Naive B cell (primary cell): Measurements from ENCODE around the gene GPN1. TPM values are rescaled to one million over a fixed set of nuclear protein-coding genes. Genes with fewer than 3 reads are reported as not detected.
"Not testable (repeated sequence)": the region's sequence is repeated elsewhere in the genome, so short reads cannot be mapped to it uniquely, and the experiment has no call there.

Experiments
- ATAC-seq, 2 donors: fragments of 150-1000 bp; cut with Tn5 transposase; 2 replicates each; pipeline ENCODE4 v1.10.0; 2021; ENCODE audit warnings: low read depth in 2 of 2, mild to moderate bottlenecking in 2 of 2, moderate library complexity in 2 of 2
- DNase-seq: peaks from one replicate; pipeline ENCODE4 v3.0.0; 2022
- H3K27ac Mint-ChIP-seq, 6 donors: one replicate each; pipeline ENCODE4 v1.8.0; 2020 to 2022; ENCODE audit warnings: mild to moderate bottlenecking in 6 of 6, mixed read lengths in 6 of 6, moderate library complexity in 5 of 6, inconsistent platforms in 2 of 6
- H3K27me3 Mint-ChIP-seq, 3 donors: one replicate each; pipeline ENCODE4 v1.8.0; 2021 to 2022; ENCODE audit warnings: mixed read lengths in 3 of 3, mild to moderate bottlenecking in 1 of 3
- H3K36me3 Mint-ChIP-seq, 2 donors: one replicate each; pipeline ENCODE4 v1.8.0; 2020 to 2022; ENCODE audit warnings: mixed read lengths in 2 of 2, inconsistent platforms in 1 of 2, mild to moderate bottlenecking in 1 of 2
- H3K4me1 Mint-ChIP-seq, 3 donors: one replicate each; pipeline ENCODE4 v1.8.0; 2020 to 2022; ENCODE audit warnings: mixed read lengths in 3 of 3, inconsistent platforms in 1 of 3, mild to moderate bottlenecking in 1 of 3, moderate library complexity in 1 of 3
- H3K4me3 Mint-ChIP-seq, 8 donors: one replicate each; pipeline ENCODE4 v1.8.0; 2020 to 2022; ENCODE audit warnings: mild to moderate bottlenecking in 8 of 8, mixed read lengths in 8 of 8, moderate library complexity in 8 of 8, inconsistent platforms in 2 of 8
- H3K9me3 Mint-ChIP-seq, 7 donors: one replicate each; pipeline ENCODE4 v1.8.0; 2020 to 2022; ENCODE audit warnings: mixed read lengths in 7 of 7, mild to moderate bottlenecking in 5 of 7, inconsistent platforms in 2 of 7, moderate library complexity in 1 of 7
- polyA plus RNA-seq, 6 donors: library from polyadenylated mRNA; unstranded; fragments of 300-500 nt; fragmentation: Illumina TruSeq; gene quantifications; one replicate each; pipeline ENCODE4 v1.2.3, GENCODE V29; 2021; ENCODE audit warnings: low read depth in 6 of 6

The GPN1 gene
- polyA plus RNA-seq, 6 donors from 2014 or later: 50.3 to 89.4 (median 62.2) TPM

- Mint-ChIP-seq H3K27ac (peak overlapping the region; percentile 99), H3K4me3 (peak overlapping the region; percentile 96 to 100 (median 100)), H3K36me3 (peaks cover 15 to 18% of the 10 kb centered on the region in 2 donors), H3K9me3 (no peaks in the 10 kb centered on the region), H3K27me3 (no peaks in the 10 kb centered on the region), H3K4me1 (peaks cover 22 to 47% (median 40%) of the 10 kb centered on the region in 3 donors)
- no peak for DNase-seq
- peak; percentile 3 to 60 for ATAC-seq
Observed at GRCh38 chr2:27664154-27664574, 35.3 kb downstream of the GPN1 start.

- Mint-ChIP-seq H3K9me3 (no peaks in the 10 kb centered on the region), H3K4me3 (peak overlapping the region; percentile 96 to 100 (median 100)), H3K4me1 (peaks cover 22 to 43% (median 40%) of the 10 kb centered on the region in 3 donors), H3K36me3 (peaks cover 14 to 15% of the 10 kb centered on the region in 2 donors), H3K27me3 (no peaks in the 10 kb centered on the region), H3K27ac (peak overlapping the region in 3 of 6 donors; percentile 67 to 99 (median 99))
- DNase-seq: no peak
- ATAC-seq: no peak
Observed at GRCh38 chr2:27664622-27665363, 35.9 kb downstream of the GPN1 start.

- no peak for ATAC-seq
- Mint-ChIP-seq H3K4me1 (peaks cover 21 to 43% (median 35%) of the 10 kb centered on the region in 3 donors), H3K36me3 (peaks cover 14 to 15% of the 10 kb centered on the region in 2 donors), H3K27me3 (no peaks in the 10 kb centered on the region), H3K27ac (no peak overlapping the region), H3K9me3 (no peaks in the 10 kb centered on the region), H3K4me3 (peak overlapping the region in 1 of 8 donors; percentile 52)
- no peak for DNase-seq
Observed at GRCh38 chr2:27667446-27667845, 38.6 kb downstream of the GPN1 start.

GRCh38 chr2:27671235-27671634 lies 42.4 kb downstream of the GPN1 start:
- Mint-ChIP-seq H3K36me3 (peaks cover 19 to 33% of the 10 kb centered on the region in 2 donors), H3K27me3 (no peaks in the 10 kb centered on the region), H3K4me3 (peak overlapping the region in 1 of 8 donors; percentile 51), H3K4me1 (peaks cover 8 to 21% (median 11%) of the 10 kb centered on the region in 3 donors), H3K9me3 (no peaks in the 10 kb centered on the region), H3K27ac (no peak overlapping the region)
- DNase-seq (no peak), ATAC-seq (no peak)

- DNase-seq (no peak), ATAC-seq (no peak)
- Mint-ChIP-seq H3K9me3 (no peaks in the 10 kb centered on the region), H3K36me3 (peaks cover 23 to 33% of the 10 kb centered on the region in 2 donors), H3K27ac (peak overlapping the region in 1 of 6 donors; percentile 61), H3K27me3 (no peaks in the 10 kb centered on the region), H3K4me1 (peaks cover 0 to 16% (median 11%) of the 10 kb centered on the region in 3 donors), H3K4me3 (peak overlapping the region in 1 of 8 donors; percentile 69)
Observed at GRCh38 chr2:27672723-27673486, 44.1 kb downstream of the GPN1 start.

- Mint-ChIP-seq H3K9me3 (no peaks in the 10 kb centered on the region), H3K4me3 (peak overlapping the region in 1 of 8 donors; percentile 1), H3K36me3 (peaks cover 12 to 21% of the 10 kb centered on the region in 2 donors), H3K4me1 (peaks cover 5 to 6% (median 6%) of the 10 kb centered on the region in 3 donors), H3K27ac (peak overlapping the region in 1 of 6 donors; percentile 24), H3K27me3 (no peaks in the 10 kb centered on the region)
- DNase-seq (no peak), ATAC-seq (no peak)
Observed at GRCh38 chr2:27680571-27680970, 51.7 kb downstream of the GPN1 start.

- Mint-ChIP-seq H3K4me3 (no peak overlapping the region), H3K36me3 (peaks cover 8 to 17% of the 10 kb centered on the region in 2 donors), H3K27ac (no peak overlapping the region), H3K4me1 (peaks cover 5 to 6% (median 6%) of the 10 kb centered on the region in 3 donors), H3K9me3 (no peaks in the 10 kb centered on the region), H3K27me3 (no peaks in the 10 kb centered on the region)
- DNase-seq (no peak), ATAC-seq (no peak)
Observed at GRCh38 chr2:27681841-27682240, 53.0 kb downstream of the GPN1 start.

- H3K4me3 Mint-ChIP-seq, H3K27me3 Mint-ChIP-seq, DNase-seq, H3K4me1 Mint-ChIP-seq, ATAC-seq, H3K9me3 Mint-ChIP-seq: not testable (repeated sequence)
- H3K27ac Mint-ChIP-seq: peak overlapping the region in 1 of 6 donors; percentile 56
- peaks cover 8 to 17% of the 10 kb centered on the region in 2 donors for H3K36me3 Mint-ChIP-seq
Observed at GRCh38 chr2:27682334-27682771, 53.5 kb downstream of the GPN1 start.

- H3K4me3 Mint-ChIP-seq: peak overlapping the region in 1 of 8 donors; percentile 53
- peaks cover 5 to 6% (median 6%) of the 10 kb centered on the region in 3 donors for H3K4me1 Mint-ChIP-seq
Observed at GRCh38 chr2:27683390-27684071, 54.7 kb downstream of the GPN1 start.

GRCh38 chr2:27685006-27685405 lies 56.2 kb downstream of the GPN1 start:
- H3K4me1 Mint-ChIP-seq, DNase-seq, ATAC-seq, H3K27me3 Mint-ChIP-seq, H3K4me3 Mint-ChIP-seq, H3K9me3 Mint-ChIP-seq: not testable (repeated sequence)
- Mint-ChIP-seq H3K36me3 (peaks cover 8 to 13% of the 10 kb centered on the region in 2 donors), H3K27ac (peak overlapping the region in 2 of 6 donors; percentile 13 to 82)

More at GRCh38 chr2:27683390-27684071, 54.7 kb downstream of the GPN1 start:
- DNase-seq (peak; percentile 83), ATAC-seq (peak; percentile 88 to 91)
- no peaks in the 10 kb centered on the region for H3K9me3 Mint-ChIP-seq
- H3K27ac Mint-ChIP-seq: peak overlapping the region in 4 of 6 donors; percentile 52 to 90 (median 81)
- H3K27me3 Mint-ChIP-seq: no peaks in the 10 kb centered on the region
- peaks cover 8 to 13% of the 10 kb centered on the region in 2 donors for H3K36me3 Mint-ChIP-seq

GRCh38 chr2:27685577-27685976 lies 56.7 kb downstream of the GPN1 start:
- Mint-ChIP-seq H3K4me3 (no peak overlapping the region), H3K27me3 (no peaks in the 10 kb centered on the region), H3K4me1 (peaks cover 5 to 6% (median 6%) of the 10 kb centered on the region in 3 donors), H3K36me3 (peaks cover 8 to 13% of the 10 kb centered on the region in 2 donors), H3K27ac (no peak overlapping the region), H3K9me3 (no peaks in the 10 kb centered on the region)
- DNase-seq (no peak), ATAC-seq (no peak)

GRCh38 chr2:27687232-27687631 lies 58.4 kb downstream of the GPN1 start:
- no peak for ATAC-seq
- peaks cover 13 to 17% of the 10 kb centered on the region in 2 donors for H3K36me3 Mint-ChIP-seq
- no peak for DNase-seq

GRCh38 chr2:27689424-27689823 lies 60.6 kb downstream of the GPN1 start:
- H3K36me3 Mint-ChIP-seq: peaks cover 13 to 20% of the 10 kb centered on the region in 2 donors
- H3K27ac Mint-ChIP-seq: no peak overlapping the region
- ATAC-seq: no peak
- DNase-seq: no peak
- H3K4me1 Mint-ChIP-seq: peaks cover 0 to 11% (median 0%) of the 10 kb centered on the region in 3 donors
- no peaks in the 10 kb centered on the region for H3K9me3 Mint-ChIP-seq
- H3K27me3 Mint-ChIP-seq: no peaks in the 10 kb centered on the region
- no peak overlapping the region for H3K4me3 Mint-ChIP-seq

More at GRCh38 chr2:27687232-27687631, 58.4 kb downstream of the GPN1 start:
- no peaks in the 10 kb centered on the region for H3K9me3 Mint-ChIP-seq
- peaks cover 5 to 17% (median 6%) of the 10 kb centered on the region in 3 donors for H3K4me1 Mint-ChIP-seq
- no peaks in the 10 kb centered on the region for H3K27me3 Mint-ChIP-seq
- no peak overlapping the region for H3K4me3 Mint-ChIP-seq
- H3K27ac Mint-ChIP-seq: no peak overlapping the region
